H9 (cell line): ENCODE measurements around the gene SRSF12. TPM values are rescaled to one million over a fixed set of nuclear protein-coding genes. Genes with fewer than 3 reads are reported as not detected.

Source experiments
- DNase-seq: peaks from one replicate; pipeline ENCODE4 v3.0.0-alpha.2; 2017
- H2AFZ ChIP-seq: one replicate; pipeline ENCODE4 v1.6.1; 2013; ENCODE audit warnings: mild to moderate bottlenecking, low read length, control low read depth, moderate library complexity
- H2AK5ac ChIP-seq: 2 replicates; pipeline ENCODE4 v1.6.1; 2013; ENCODE audit warnings: low read length, control low read depth, mixed read lengths; ENCODE audit not compliant: insufficient read length
- H2BK120ac ChIP-seq: one replicate; pipeline ENCODE4 v1.6.1; 2013; ENCODE audit warnings: low read depth, mild to moderate bottlenecking, low read length, control low read depth, inconsistent platforms; ENCODE audit not compliant: poor library complexity, severe bottlenecking
- H2BK12ac ChIP-seq: 2 replicates; pipeline ENCODE4 v1.6.1; 2013; ENCODE audit warnings: low read length, control low read depth, mixed read lengths, low read depth; ENCODE audit not compliant: insufficient read length
- H2BK15ac ChIP-seq: 2 replicates; pipeline ENCODE4 v1.6.1; 2013; ENCODE audit warnings: low read depth, low read length, control low read depth
- H2BK20ac ChIP-seq: one replicate; pipeline ENCODE4 v1.6.1; 2013; ENCODE audit warnings: low read depth, mild to moderate bottlenecking, low read length, control low read depth, inconsistent platforms; ENCODE audit not compliant: poor library complexity, severe bottlenecking
- H2BK5ac ChIP-seq: 2 replicates; pipeline ENCODE4 v1.6.1; 2013; ENCODE audit warnings: low read length, control low read depth, mixed read lengths; ENCODE audit not compliant: insufficient read length
- H3K14ac ChIP-seq: 2 replicates; pipeline ENCODE4 v1.6.1; 2013; ENCODE audit warnings: low read length, control low read depth; ENCODE audit not compliant: insufficient read depth
- H3K18ac ChIP-seq: 2 replicates; pipeline ENCODE4 v1.6.1; 2013; ENCODE audit warnings: low read depth, mild to moderate bottlenecking, mixed read lengths, low read length, control low read depth; ENCODE audit not compliant: insufficient read length
- H3K23ac ChIP-seq: 2 replicates; pipeline ENCODE4 v1.6.1; 2013; ENCODE audit warnings: low read length, control low read depth, mixed read lengths, low read depth; ENCODE audit not compliant: insufficient read length
- H3K23me2 ChIP-seq: 2 replicates; pipeline ENCODE4 v1.6.1; 2013; ENCODE audit warnings: low read depth, mild to moderate bottlenecking, mixed read lengths, low read length, control low read depth; ENCODE audit not compliant: insufficient read length, poor library complexity, severe bottlenecking
- H3K27ac ChIP-seq: 2 replicates; pipeline ENCODE4 v1.5.1; 2013; ENCODE audit warnings: low read length, control low read depth, mixed read lengths, low read depth; ENCODE audit not compliant: insufficient read length
- H3K27me3 ChIP-seq: 2 replicates; pipeline ENCODE4 v1.6.1; 2013; ENCODE audit warnings: low read length, control low read depth, inconsistent platforms; ENCODE audit not compliant: insufficient read depth
- H3K4ac ChIP-seq: 2 replicates; pipeline ENCODE4 v1.6.1; 2013; ENCODE audit warnings: low read depth, mild to moderate bottlenecking, control low read depth, inconsistent platforms, low read length, moderate library complexity
- H3K4me1 ChIP-seq: 2 replicates; pipeline ENCODE4 v1.6.1; 2013; ENCODE audit warnings: low read length, control low read depth, inconsistent platforms; ENCODE audit not compliant: insufficient read depth
- H3K4me2 ChIP-seq: 2 replicates; pipeline ENCODE4 v1.6.1; 2013; ENCODE audit warnings: low read length, control low read depth, mixed read lengths; ENCODE audit not compliant: insufficient read length, insufficient read depth
- H3K56ac ChIP-seq: 2 replicates; pipeline ENCODE4 v1.6.1; 2013; ENCODE audit warnings: low read depth, mild to moderate bottlenecking, mixed read lengths, low read length, control low read depth; ENCODE audit not compliant: insufficient read length
- H3K79me1 ChIP-seq: 2 replicates; pipeline ENCODE4 v1.6.1; 2013; ENCODE audit warnings: low read depth, mild to moderate bottlenecking, moderate library complexity, low read length, control low read depth, inconsistent platforms; ENCODE audit not compliant: insufficient read depth, poor library complexity, severe bottlenecking
- H3K79me2 ChIP-seq: 2 replicates; pipeline ENCODE4 v1.6.1; 2013; ENCODE audit warnings: low read length, control low read depth, inconsistent platforms; ENCODE audit not compliant: insufficient read depth
- H3K9ac ChIP-seq: 2 replicates; pipeline ENCODE4 v1.6.1; 2013; ENCODE audit warnings: low read length, control low read depth, mixed read lengths; ENCODE audit not compliant: insufficient read length; ENCODE audit errors: extremely low read depth
- H3K9me3 ChIP-seq: one replicate; pipeline ENCODE4 v1.6.1; 2013; ENCODE audit warnings: low read depth, low read length, inconsistent platforms; ENCODE audit not compliant: control insufficient read depth
- H3T11ph ChIP-seq: one replicate; pipeline ENCODE4 v1.6.1; 2013; ENCODE audit warnings: mild to moderate bottlenecking, low read length, control low read depth, inconsistent platforms
- H4K20me1 ChIP-seq: one replicate; pipeline ENCODE4 v1.6.1; 2013; ENCODE audit not compliant: control insufficient read depth, insufficient read length, insufficient read depth
- H4K5ac ChIP-seq: 2 replicates; pipeline ENCODE4 v1.6.1; 2013; ENCODE audit warnings: low read depth, mild to moderate bottlenecking, mixed read lengths, low read length, control low read depth; ENCODE audit not compliant: insufficient read length
- H4K8ac ChIP-seq: replicated peaks from 2 replicates; pipeline ENCODE4 v1.6.1; 2013; ENCODE audit warnings: low read length, control low read depth, mixed read lengths, low read depth; ENCODE audit not compliant: insufficient read length
- H4K91ac ChIP-seq: 2 replicates; pipeline ENCODE4 v1.6.1; 2013; ENCODE audit warnings: low read depth, mild to moderate bottlenecking, moderate library complexity, mixed read lengths, low read length, control low read depth; ENCODE audit not compliant: insufficient read length
- H3K27ac Mint-ChIP-seq, 3 experiments: 2 replicates in 2 of 3; 3 replicates in 1 of 3; pipeline ENCODE4 v1.8.0; 2020 to 2021; ENCODE audit warnings: mixed read lengths in 3 of 3, mild to moderate bottlenecking in 1 of 3, moderate library complexity in 1 of 3
- H3K27me3 Mint-ChIP-seq: 2 replicates; pipeline ENCODE4 v1.8.0; 2021; ENCODE audit warnings: low read depth, mild to moderate bottlenecking, moderate library complexity, mixed read lengths
- H3K36me3 Mint-ChIP-seq, 3 experiments: 2 replicates in 2 of 3; 3 replicates in 1 of 3; pipeline ENCODE4 v1.8.0; 2020 to 2021; ENCODE audit warnings: low read depth in 3 of 3, mixed read lengths in 3 of 3; ENCODE audit not compliant: insufficient read depth in 1 of 3
- H3K4me1 Mint-ChIP-seq, 2 experiments: 2 replicates each; pipeline ENCODE4 v1.8.0; 2020; ENCODE audit warnings: mixed read lengths in 2 of 2
- H3K4me3 Mint-ChIP-seq, 2 experiments: 2 replicates in 1 of 2; 3 replicates in 1 of 2; pipeline ENCODE4 v1.8.0; 2020 to 2021; ENCODE audit warnings: mild to moderate bottlenecking in 2 of 2, mixed read lengths in 2 of 2, moderate library complexity in 1 of 2
- H3K9me3 Mint-ChIP-seq, 2 experiments: 2 replicates in 1 of 2; 3 replicates in 1 of 2; pipeline ENCODE4 v1.8.0; 2020; ENCODE audit warnings: mild to moderate bottlenecking in 2 of 2, mixed read lengths in 2 of 2, moderate library complexity in 1 of 2
- WGBS: extraction: QIAGEN DNeasy Blood & Tissue Kit; methylation state at CpG from one replicate; pipeline ENCODE4 v1.1.7; 2013; ENCODE audit warnings: missing lambda C conversion rate, low lambda C conversion rate, mixed read lengths; ENCODE audit not compliant: insufficient read length; ENCODE audit errors: extremely low coverage; 5-methylcytosine and 5-hydroxymethylcytosine counted together
- total RNA-seq: library from RNA; stranded (reverse); gene quantifications from 2 replicates; pipeline ENCODE4 v1.2.1, GENCODE V29; 2021
- TF ChIP-seq, protein P1 (sequence below): fragments of 200-600 bp; sonication (generic); conservative IDR thresholded peaks from 3 replicates; pipeline ENCODE4 v1.8.0; 2021; ENCODE audit warnings: antibody characterized with exemption, mild to moderate bottlenecking

Gene SRSF12
- total RNA-seq, 1 experiment from 2014 or later: 7.6 TPM

DNA sequence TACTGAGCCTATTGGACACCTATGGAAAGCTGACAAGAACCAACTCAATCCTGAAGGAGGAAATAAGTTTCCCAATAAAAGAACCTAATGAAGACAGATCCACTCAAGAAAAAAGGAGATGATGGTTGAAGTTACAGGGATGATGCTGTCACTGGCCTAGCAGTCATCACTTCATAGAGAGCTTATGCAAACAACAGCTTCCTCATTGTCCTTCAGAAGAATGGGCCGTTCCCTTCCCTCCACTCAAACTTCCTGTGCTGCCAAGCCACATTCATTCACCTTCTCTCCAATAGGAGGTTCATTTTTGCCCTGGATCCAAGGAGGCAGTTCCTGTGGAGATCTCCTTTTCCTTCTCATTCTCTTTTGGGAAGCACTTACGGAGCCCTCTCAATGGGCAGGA lies 14.2 kb upstream of the SRSF12 start:
- no peaks in the 10 kb centered on the region for H3K79me1 ChIP-seq
- H4K8ac ChIP-seq: no peak overlapping the region
- H3K4me1 ChIP-seq: no peaks in the 10 kb centered on the region
- H3K27me3 Mint-ChIP-seq: peaks cover 52% of the 10 kb centered on the region
- no peak overlapping the region for H3K56ac ChIP-seq
- no peak overlapping the region for H3K23ac ChIP-seq
- no peak overlapping the region for H3K4ac ChIP-seq
- no CpG with 5 or more reads among the region's 2 CpGs for WGBS
- no peak overlapping the region for H2BK12ac ChIP-seq
- H3K9me3 ChIP-seq: peaks cover 4% of the 10 kb centered on the region
- no peak overlapping the region for H4K5ac ChIP-seq
- H3K9ac ChIP-seq: no peak overlapping the region
- peaks cover 15% of the 10 kb centered on the region; the same call in 1 of the 2 replicates for H3K27me3 ChIP-seq
- no peak overlapping the region for H2BK20ac ChIP-seq
- H3K4me2 ChIP-seq: no peak overlapping the region
- H3K14ac ChIP-seq: no peak overlapping the region
- peaks cover 18 to 21% of the 10 kb centered on the region in 2 experiments for H3K4me1 Mint-ChIP-seq
- H2BK120ac ChIP-seq: no peak overlapping the region
- no peak overlapping the region for H3K4me3 Mint-ChIP-seq
- no peaks in the 10 kb centered on the region for H3K23me2 ChIP-seq
- H4K91ac ChIP-seq: no peak overlapping the region
- no peak for DNase-seq
- H2BK5ac ChIP-seq: no peak overlapping the region
- H3K27ac ChIP-seq: no peak overlapping the region
- H3K18ac ChIP-seq: no peak overlapping the region
- H4K20me1 ChIP-seq: no peaks in the 10 kb centered on the region
- H2AFZ ChIP-seq: no peak overlapping the region
- no peak overlapping the region for H3K27ac Mint-ChIP-seq
- peaks cover 12 to 13% of the 10 kb centered on the region in 2 experiments for H3K9me3 Mint-ChIP-seq
- no peak overlapping the region for H3T11ph ChIP-seq
- no peak overlapping the region for H2BK15ac ChIP-seq
- no peaks in the 10 kb centered on the region for H3K79me2 ChIP-seq
- TF ChIP-seq, protein P1, sequence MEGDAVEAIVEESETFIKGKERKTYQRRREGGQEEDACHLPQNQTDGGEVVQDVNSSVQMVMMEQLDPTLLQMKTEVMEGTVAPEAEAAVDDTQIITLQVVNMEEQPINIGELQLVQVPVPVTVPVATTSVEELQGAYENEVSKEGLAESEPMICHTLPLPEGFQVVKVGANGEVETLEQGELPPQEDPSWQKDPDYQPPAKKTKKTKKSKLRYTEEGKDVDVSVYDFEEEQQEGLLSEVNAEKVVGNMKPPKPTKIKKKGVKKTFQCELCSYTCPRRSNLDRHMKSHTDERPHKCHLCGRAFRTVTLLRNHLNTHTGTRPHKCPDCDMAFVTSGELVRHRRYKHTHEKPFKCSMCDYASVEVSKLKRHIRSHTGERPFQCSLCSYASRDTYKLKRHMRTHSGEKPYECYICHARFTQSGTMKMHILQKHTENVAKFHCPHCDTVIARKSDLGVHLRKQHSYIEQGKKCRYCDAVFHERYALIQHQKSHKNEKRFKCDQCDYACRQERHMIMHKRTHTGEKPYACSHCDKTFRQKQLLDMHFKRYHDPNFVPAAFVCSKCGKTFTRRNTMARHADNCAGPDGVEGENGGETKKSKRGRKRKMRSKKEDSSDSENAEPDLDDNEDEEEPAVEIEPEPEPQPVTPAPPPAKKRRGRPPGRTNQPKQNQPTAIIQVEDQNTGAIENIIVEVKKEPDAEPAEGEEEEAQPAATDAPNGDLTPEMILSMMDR: no peak
- H3K36me3 Mint-ChIP-seq: peaks cover 3 to 9% (median 9%) of the 10 kb centered on the region in 3 experiments
- no peak overlapping the region for H2AK5ac ChIP-seq
